PC-9 (cell line): Measurements from ENCODE around the gene RFX4. TPM values are rescaled to one million over a fixed set of nuclear protein-coding genes. Genes with fewer than 3 reads are reported as not detected.

Experiments
- BruUV-seq: library from RNA; stranded (reverse); fragments of 400-500 nt; replicated peaks from 2 replicates; lab custom pipeline; 2021; lab: Mats Ljungman, UMichigan
- CTCF ChIA-PET: fragments of 300-600 bp; sonication (Branson Sonifier 250); formaldehyde crosslinking; loops from one replicate; lab custom pipeline; 2022; ENCODE audit warnings: antibody characterized with exemption; lab: Charles Lee
- POLR2A ChIA-PET: fragments of 300-600 bp; sonication (Branson Sonifier 250); formaldehyde crosslinking; loops from one replicate; lab custom pipeline; 2022; ENCODE audit warnings: antibody characterized with exemption; ENCODE audit not compliant: unreplicated experiment; lab: Charles Lee
- DNase-seq, 2 experiments: peaks; one replicate each; pipeline versions ENCODE4 v3.0.0 to v3.0.0-alpha.2; 2015 to 2022; ENCODE audit warnings: mixed read lengths in 1 of 2
- H2AFZ ChIP-seq: fragments of 200-600 bp; sonication (generic); 2 replicates; pipeline ENCODE4 v1.8.1; 2017; ENCODE audit warnings: antibody characterized with exemption
- H3F3A ChIP-seq: fragments of 200-600 bp; sonication (generic); 2 replicates; pipeline ENCODE4 v1.8.1; 2017; ENCODE audit warnings: antibody characterized with exemption, mild to moderate bottlenecking, low read depth; ENCODE audit not compliant: insufficient read depth
- H3K27ac ChIP-seq: fragments of 200-600 bp; sonication (generic); 2 replicates; pipeline ENCODE4 v1.6.1; 2016; ENCODE audit warnings: mixed run types
- H3K27me3 ChIP-seq: fragments of 200-600 bp; sonication (generic); 2 replicates; pipeline ENCODE4 v1.6.1; 2016; ENCODE audit warnings: low read depth, mixed run types; ENCODE audit not compliant: insufficient read depth
- H3K36me3 ChIP-seq: fragments of 200-600 bp; sonication (generic); 2 replicates; pipeline ENCODE4 v1.6.1; 2016; ENCODE audit warnings: low read depth, mixed run types
- H3K4me1 ChIP-seq: fragments of 200-600 bp; sonication (generic); replicated peaks from 2 replicates; pipeline ENCODE4 v1.6.1; 2016; ENCODE audit warnings: mixed run types; ENCODE audit not compliant: insufficient read depth
- H3K4me2 ChIP-seq: fragments of 200-600 bp; sonication (generic); 2 replicates; pipeline ENCODE4 v1.6.1; 2017; ENCODE audit warnings: mixed run types
- H3K4me3 ChIP-seq: fragments of 200-600 bp; sonication (generic); 2 replicates; pipeline ENCODE4 v1.6.1; 2016; ENCODE audit warnings: mixed run types
- H3K79me2 ChIP-seq: fragments of 200-600 bp; sonication (generic); 2 replicates; pipeline ENCODE4 v1.6.1; 2017; ENCODE audit warnings: low read depth, mixed run types
- H3K9me2 ChIP-seq: fragments of 200-600 bp; sonication (generic); 2 replicates; pipeline ENCODE4 v1.8.1; 2017; ENCODE audit warnings: mild to moderate bottlenecking; ENCODE audit not compliant: insufficient read depth
- H3K9me3 ChIP-seq: fragments of 200-600 bp; sonication (generic); 2 replicates; pipeline ENCODE4 v1.8.1; 2016; ENCODE audit warnings: low read depth; ENCODE audit not compliant: insufficient read depth
- H4K20me1 ChIP-seq: fragments of 200-600 bp; sonication (generic); 2 replicates; pipeline ENCODE4 v1.8.1; 2017; ENCODE audit not compliant: insufficient read depth
- EZH2 ChIP-seq: fragments of 200-600 bp; sonication (generic); IDR thresholded peaks from 2 replicates; pipeline ENCODE4 v1.8.0; 2017; ENCODE audit warnings: antibody characterized with exemption, low read depth
- intact Hi-C: fragments of 100-400 bp; cut with micrococcal nuclease; formaldehyde crosslinking; loops from one replicate; pipeline ENCODE4 v1.10.0; 2022; ENCODE audit not compliant: unreplicated experiment
- total RNA-seq: library from RNA; stranded (reverse); gene quantifications from 2 replicates; pipeline ENCODE4 v1.2.3, GENCODE V29; 2021
- TF ChIP-seq, protein P1 (sequence below): fragments of 200-600 bp; sonication (generic); conservative IDR thresholded peaks from 2 replicates; pipeline ENCODE4 v1.6.1; 2017; ENCODE audit warnings: mixed run types, antibody characterized with exemption, mild to moderate bottlenecking, moderate library complexity

The RFX4 gene
- total RNA-seq, 1 experiment from 2014 or later = not detected

DNA sequence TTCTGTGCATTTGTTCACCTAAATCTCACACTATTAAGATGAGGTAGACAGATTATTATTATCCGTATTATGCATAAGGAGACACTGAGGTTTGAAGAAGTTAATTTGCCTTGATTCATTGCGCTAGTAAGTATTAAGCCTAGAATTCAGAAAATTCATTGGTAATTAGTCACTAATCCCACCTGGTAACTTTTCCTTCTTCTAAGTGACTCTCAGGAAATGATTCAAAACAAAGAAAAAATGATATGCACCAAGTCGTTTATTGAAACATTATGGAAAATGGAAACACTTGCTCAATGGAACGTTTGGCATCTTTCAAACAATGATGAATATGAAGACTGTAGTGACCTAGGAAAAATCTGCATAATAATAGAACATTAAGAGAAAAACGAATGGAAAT is 15.2 kb downstream of the RFX4 start:
- Histone ChIP-seq H3K27me3 (peaks cover 3% of the 10 kb centered on the region; the same call in 1 of the 2 replicates), H2AFZ (no peak overlapping the region), H3K9me2 (no peaks in the 10 kb centered on the region), H3K4me1 (no peaks in the 10 kb centered on the region), H4K20me1 (no peaks in the 10 kb centered on the region), H3K27ac (no peak overlapping the region), H3F3A (no peaks in the 10 kb centered on the region), H3K36me3 (no peaks in the 10 kb centered on the region), H3K4me3 (no peak overlapping the region), H3K4me2 (no peak overlapping the region), H3K9me3 (no peaks in the 10 kb centered on the region), H3K79me2 (no peaks in the 10 kb centered on the region)
- TF ChIP-seq, protein P1, sequence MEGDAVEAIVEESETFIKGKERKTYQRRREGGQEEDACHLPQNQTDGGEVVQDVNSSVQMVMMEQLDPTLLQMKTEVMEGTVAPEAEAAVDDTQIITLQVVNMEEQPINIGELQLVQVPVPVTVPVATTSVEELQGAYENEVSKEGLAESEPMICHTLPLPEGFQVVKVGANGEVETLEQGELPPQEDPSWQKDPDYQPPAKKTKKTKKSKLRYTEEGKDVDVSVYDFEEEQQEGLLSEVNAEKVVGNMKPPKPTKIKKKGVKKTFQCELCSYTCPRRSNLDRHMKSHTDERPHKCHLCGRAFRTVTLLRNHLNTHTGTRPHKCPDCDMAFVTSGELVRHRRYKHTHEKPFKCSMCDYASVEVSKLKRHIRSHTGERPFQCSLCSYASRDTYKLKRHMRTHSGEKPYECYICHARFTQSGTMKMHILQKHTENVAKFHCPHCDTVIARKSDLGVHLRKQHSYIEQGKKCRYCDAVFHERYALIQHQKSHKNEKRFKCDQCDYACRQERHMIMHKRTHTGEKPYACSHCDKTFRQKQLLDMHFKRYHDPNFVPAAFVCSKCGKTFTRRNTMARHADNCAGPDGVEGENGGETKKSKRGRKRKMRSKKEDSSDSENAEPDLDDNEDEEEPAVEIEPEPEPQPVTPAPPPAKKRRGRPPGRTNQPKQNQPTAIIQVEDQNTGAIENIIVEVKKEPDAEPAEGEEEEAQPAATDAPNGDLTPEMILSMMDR = no peak
- no peak for TF ChIP-seq EZH2
- POLR2A ChIA-PET = no interaction called here
- intact Hi-C loops = no loop called here
- no TSS peak for BruUV-seq
- CTCF ChIA-PET = no interaction called here
- no peak for DNase-seq

DNA sequence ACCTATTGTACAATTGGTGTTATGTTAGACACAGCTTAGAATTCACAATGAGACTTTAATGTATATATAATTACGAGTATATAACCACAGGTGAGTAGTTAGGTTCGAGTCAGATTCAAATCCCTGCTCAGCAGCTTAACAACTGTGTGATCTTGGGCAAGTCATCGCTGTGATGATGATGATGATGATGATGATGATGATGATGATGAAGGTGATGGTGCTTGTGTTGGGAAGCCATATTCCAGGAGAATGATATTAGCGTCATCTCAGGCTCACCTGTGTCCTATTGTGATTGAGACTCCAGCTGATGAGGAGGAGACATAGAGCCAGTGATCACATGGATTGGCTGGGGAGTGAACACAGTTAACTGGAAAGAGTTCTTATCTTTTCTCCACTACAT is 16.5 kb downstream of the RFX4 start:
- H3K9me2 ChIP-seq = no peaks in the 10 kb centered on the region
- ChIA-PET CTCF (no interaction called here), POLR2A (no interaction called here)
- peaks cover 3% of the 10 kb centered on the region; the same call in 1 of the 2 replicates for H3K27me3 ChIP-seq
- no peaks in the 10 kb centered on the region for H3K79me2 ChIP-seq
- no peak for DNase-seq
- H2AFZ ChIP-seq = no peak overlapping the region
- no peak overlapping the region for H3K4me2 ChIP-seq
- H3K27ac ChIP-seq = no peak overlapping the region
- H3F3A ChIP-seq = no peaks in the 10 kb centered on the region
- TF ChIP-seq, protein P1 = no peak
- no peak for TF ChIP-seq EZH2
- intact Hi-C loops = no loop called here
- no peaks in the 10 kb centered on the region for H3K4me1 ChIP-seq
- no peaks in the 10 kb centered on the region for H4K20me1 ChIP-seq
- no TSS peak for BruUV-seq
- H3K9me3 ChIP-seq = no peaks in the 10 kb centered on the region
- H3K36me3 ChIP-seq = no peaks in the 10 kb centered on the region
- H3K4me3 ChIP-seq = no peak overlapping the region

DNA sequence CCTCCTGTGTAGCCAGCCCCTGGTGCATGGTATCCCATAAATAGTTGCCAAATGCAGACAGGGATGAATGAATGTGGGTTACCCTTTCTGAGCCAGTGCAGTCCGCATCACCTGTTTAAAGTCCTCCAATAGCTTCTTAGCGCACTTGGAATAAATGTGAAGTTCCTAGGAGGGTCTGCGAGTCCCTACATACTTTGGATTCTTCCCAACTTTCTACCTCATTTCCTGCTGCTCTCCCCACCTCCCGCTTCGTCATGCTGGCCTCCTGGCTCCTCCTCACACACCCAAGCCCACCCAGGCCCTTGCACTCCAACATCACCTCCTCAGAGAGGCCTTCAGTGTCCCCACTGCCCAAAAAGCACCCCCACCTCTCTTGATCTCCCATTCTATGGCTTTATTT is 17.7 kb downstream of the RFX4 start:
- Histone ChIP-seq H2AFZ (no peak overlapping the region), H3K27me3 (no peaks in the 10 kb centered on the region; the same call in 1 of the 2 replicates), H3K4me2 (no peak overlapping the region), H3K9me2 (no peaks in the 10 kb centered on the region), H3K36me3 (no peaks in the 10 kb centered on the region), H3K4me1 (no peaks in the 10 kb centered on the region), H4K20me1 (no peaks in the 10 kb centered on the region), H3F3A (no peaks in the 10 kb centered on the region), H3K27ac (no peak overlapping the region), H3K79me2 (no peaks in the 10 kb centered on the region), H3K9me3 (no peaks in the 10 kb centered on the region), H3K4me3 (no peak overlapping the region)
- TF ChIP-seq, protein P1 = no peak
- TF ChIP-seq EZH2 = no peak
- ChIA-PET CTCF (no interaction called here), POLR2A (no interaction called here)
- intact Hi-C loops = no loop called here
- no TSS peak for BruUV-seq
- DNase-seq = no peak
